Activated CD4-positive, alpha-beta T cell treated with anti-CD3 and anti-CD28 coated beads for 1 hour (primary cell): ENCODE results near the gene GMPPB.
"Not testable (repeated sequence)": the region's sequence is repeated elsewhere in the genome, so short reads cannot be mapped to it uniquely, and the experiment has no call there.

Experiments
- DNase-seq: peaks from one replicate; pipeline ENCODE4 v3.0.0-alpha.2; 2020

The GMPPB gene

GRCh38 chr3:49712631-49713317, 11.0 kb downstream of the GMPPB start:
- DNase-seq, result no peak

- no peak for DNase-seq
Observed at GRCh38 chr3:49712166-49712565, 11.6 kb downstream of the GMPPB start.

GRCh38 chr3:49711489-49711888, 12.3 kb downstream of the GMPPB start:
- no peak for DNase-seq

DNA sequence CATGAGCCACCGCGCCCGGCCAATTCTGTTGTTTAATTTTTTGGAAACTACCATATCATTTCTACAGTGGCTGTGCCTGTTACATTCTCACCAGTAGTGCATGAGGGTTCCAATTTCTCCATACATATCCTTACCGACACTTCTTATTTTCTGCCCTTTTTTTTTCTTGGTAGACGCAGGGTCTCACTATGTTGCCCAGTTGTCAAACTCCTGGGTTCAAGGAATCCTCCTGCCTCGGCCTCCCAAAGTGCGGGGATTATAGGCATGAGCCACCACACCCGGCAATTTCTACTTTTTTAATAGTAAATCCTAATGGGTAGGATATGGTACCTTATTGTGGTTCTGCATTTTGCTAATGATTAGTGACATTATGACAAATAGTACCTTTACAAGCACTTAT, 13.9 kb downstream of the GMPPB start:
- DNase-seq, result no peak

GRCh38 chr3:49707113-49707480, 16.7 kb downstream of the GMPPB start:
- DNase-seq, result no peak

- DNase-seq, result no peak
Observed at GRCh38 chr3:49706456-49707112, 17.2 kb downstream of the GMPPB start.

- no peak for DNase-seq
Observed at GRCh38 chr3:49705390-49705960, 18.3 kb downstream of the GMPPB start.

DNA sequence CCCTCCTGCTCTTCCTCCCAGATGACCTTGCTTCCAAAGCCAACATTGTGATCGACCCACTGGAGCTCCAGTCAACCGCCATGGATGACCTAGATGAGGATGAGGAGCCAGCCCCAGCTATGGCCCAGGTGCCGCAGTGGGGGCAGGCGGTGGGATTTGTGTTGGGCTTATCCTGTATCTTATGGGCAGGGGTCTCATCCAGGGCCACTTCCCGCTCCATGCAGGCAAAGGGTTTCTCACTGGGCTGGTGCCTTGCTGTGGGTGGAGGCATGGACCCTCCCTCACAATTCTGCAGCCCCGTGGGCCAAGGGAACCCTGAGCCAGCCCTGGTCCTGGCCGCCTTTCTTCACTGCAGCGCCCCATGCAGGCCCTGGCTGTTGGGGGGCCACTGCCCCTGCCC, 19.1 kb downstream of the GMPPB start:
- no peak for DNase-seq

- no peak for DNase-seq
Observed at GRCh38 chr3:49703956-49704355, 19.8 kb downstream of the GMPPB start.

DNA sequence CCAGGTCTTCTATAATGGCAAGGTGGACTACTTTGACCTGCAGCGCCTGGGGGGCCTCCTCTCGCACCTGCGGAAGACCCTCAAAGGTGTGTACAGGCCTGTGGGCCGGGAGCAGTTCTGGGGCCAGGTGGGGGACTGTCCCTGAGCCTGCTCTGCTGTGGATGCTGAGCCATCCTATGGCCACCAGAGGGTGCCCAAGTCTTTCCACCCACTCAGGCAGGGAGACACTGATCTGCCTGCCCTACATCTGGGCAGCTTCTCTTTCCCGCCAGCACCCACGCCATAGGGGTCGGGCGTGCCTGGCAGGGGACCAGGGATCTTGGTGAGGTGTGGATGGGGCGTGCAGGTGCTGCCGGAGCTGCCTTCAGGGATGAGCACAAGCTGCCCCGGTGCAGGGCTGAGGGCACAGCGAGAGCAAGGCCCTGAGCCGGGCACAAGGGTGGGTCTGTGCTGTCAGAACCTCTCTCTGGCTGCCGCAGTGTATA, 20.3 kb downstream of the GMPPB start:
- peak; percentile 53 for DNase-seq

DNA sequence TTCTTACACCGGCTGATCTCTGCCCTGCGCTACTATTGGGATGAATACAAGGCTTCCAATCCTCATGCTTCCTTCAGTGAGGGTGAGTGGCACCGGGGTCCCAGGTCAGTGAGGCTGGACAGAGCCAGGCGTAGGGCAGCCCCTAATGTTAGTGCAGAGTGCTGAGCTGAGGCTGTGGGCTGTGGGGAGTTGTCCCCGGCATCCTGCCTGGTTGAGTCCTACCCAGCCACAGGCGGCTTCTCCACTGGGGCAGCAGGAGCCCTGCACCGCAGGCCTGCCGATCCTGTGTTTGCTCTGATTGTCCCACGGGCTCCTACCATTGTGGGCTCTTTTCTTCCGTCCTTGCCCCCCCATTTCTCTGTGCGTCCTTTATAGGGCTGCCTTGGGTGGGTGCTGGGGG, 21.1 kb downstream of the GMPPB start:
- no peak for DNase-seq

- no peak for DNase-seq
Observed at GRCh38 chr3:49701388-49702077, 22.2 kb downstream of the GMPPB start.

DNA sequence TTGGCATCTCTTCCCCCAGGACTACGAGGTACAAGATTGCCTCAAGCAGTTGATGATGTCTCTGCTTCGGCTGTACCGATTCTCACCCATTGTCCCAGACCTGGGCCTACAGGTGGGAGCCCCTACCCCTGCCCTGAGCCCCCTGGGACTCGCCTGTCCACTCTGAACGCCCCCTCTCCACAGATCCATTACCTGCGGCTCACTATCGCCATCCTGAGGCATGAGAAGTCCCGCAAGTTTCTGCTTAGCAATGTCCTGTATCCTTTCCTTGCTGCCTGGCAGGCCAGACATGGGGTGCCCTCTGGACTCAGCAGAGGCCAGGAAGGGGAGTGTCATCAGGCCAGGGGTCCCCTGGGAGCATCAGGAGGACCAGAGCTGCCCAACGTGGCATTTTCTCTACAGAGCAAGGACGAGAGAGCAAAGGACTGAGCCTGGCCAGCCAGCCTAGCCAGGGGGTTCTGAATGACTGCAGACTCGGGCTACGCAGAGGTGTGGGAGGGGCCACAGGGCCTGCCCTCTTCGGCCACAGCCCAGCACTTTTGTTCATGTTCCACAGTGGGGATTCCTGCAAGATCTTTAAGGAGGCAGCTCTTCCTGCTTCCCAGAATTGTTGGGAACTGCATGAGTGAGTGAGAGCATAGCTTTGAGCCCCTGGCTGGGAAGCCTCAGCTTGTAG, 23.2 kb downstream of the GMPPB start:
- no peak for DNase-seq

DNA sequence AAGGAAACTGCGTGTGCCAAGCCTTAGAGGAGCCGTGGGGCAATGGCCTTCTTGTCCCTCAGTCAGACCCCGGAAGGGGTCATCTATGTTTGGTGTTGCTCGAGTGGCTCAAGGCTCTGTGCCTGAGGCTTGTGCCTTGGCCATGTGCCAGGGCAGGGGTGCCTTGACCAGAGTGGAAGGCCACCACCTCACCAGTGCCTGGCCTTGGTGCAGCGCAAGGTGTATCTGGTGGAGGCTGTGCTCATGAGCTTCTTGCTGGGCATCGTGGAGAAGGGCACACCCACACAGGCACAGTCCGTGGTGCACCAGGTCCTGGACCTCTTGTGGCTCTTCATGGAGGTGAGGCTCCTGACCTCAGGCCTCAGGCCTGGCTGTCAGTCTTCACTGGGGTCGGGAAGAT, 23.7 kb downstream of the GMPPB start:
- no peak for DNase-seq

GRCh38 chr3:49699281-49699979, 24.3 kb downstream of the GMPPB start:
- DNase-seq, result no peak

DNA sequence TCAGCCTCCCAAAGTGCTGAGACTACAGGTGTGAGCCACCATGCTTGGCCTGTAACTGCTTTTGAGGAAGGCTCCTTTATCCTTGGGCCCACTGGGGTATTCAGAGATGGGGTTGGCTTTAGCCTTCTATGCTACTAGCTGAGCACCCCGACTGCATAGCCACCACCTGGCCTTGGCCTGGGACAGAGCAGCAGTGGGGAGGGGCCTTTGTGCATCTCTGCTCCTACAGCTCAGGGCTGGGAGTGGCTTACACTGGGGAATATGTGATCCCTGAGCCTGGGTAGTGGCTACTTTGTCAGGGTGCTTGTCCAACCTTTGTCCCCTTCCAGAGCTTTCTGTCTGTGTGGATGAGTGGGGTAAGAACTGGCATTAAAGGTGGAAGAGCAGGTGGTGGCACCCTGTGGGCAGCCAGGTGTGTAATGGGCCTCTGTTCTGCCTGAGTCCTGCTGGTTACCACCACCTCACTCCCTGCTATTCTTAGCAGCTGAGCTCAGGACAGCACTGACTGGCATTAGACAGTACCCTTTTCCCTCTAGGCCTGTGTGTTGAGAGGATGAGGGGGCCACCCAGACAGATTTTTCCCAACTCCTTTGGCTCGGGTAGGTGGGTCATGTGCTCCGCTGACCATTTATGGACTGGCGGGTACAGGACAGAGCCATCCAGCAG, 28.3 kb downstream of the GMPPB start:
- not testable (repeated sequence) for DNase-seq

DNA sequence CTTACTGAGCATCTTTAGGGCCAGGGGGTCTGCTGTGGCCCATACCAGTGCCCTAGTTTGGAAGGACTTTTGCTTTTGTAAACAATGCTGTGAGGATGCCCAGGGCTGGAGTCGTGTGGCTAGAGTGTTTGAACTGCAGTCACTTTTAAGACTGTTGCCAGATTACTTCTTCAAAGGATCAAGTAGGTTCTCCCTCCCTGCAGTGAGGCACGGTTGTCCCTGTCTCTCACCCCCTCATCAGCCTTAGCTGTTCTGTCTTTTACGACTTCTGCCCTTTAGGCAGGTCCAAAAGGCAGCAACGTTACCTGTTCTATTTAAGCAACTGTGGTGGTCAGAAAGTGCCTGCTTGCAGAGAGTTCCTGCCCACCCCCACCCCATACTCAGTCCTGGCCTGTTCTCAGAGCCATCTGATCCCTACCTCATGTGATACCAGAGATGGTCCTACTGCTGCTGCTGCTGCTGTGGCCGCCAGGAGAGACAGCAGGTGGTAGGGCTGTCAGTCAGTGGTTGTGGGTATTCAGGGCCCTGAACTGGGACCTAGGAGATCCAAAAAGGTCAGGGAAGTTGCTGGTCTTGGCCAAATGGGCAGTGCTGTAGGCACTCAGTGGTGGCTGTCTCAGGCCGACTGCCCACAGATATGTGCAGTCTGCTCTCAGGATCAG, 29.2 kb downstream of the GMPPB start:
- not testable (repeated sequence) for DNase-seq

DNA sequence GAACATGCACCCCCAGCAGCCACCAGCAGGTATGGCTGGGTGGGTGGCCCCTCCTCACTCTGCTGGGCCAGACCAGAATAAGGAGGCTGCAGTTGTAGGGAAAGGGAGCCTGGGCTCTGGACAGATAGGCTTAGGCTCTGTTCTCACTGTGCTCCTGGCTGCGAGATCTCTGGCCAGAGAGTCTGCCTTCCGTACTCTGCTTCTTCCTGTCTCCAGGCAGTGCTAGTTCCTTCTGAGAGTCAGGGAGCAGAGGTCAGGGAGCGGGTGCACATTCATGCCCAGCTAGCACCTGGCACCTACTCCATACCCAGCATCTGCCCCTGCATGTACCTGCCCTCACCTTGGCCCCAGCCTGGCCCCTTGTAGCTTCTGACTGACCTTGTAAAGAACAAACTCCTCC, 32.3 kb downstream of the GMPPB start:
- DNase-seq, result not testable (repeated sequence)

DNA sequence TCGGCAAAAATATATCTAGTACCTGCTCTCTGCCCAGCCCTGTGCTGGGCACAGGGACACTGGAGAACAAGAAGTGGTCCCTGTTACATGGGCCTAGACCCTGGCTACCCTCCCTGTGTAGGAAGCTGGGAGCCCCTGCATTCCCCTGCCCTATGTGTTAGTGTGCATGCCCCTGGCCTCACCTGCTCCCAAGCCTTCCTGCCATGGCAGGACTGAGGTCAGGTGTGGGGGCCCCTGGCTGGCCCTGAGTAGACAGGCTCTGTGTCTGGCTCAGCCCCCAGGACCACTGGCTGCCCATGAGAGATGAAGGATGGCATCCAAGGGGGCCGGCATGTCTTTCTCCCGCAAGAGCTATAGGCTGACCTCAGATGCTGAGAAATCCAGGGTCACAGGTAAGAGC, 32.9 kb downstream of the GMPPB start:
- DNase-seq, result not testable (repeated sequence)

DNA sequence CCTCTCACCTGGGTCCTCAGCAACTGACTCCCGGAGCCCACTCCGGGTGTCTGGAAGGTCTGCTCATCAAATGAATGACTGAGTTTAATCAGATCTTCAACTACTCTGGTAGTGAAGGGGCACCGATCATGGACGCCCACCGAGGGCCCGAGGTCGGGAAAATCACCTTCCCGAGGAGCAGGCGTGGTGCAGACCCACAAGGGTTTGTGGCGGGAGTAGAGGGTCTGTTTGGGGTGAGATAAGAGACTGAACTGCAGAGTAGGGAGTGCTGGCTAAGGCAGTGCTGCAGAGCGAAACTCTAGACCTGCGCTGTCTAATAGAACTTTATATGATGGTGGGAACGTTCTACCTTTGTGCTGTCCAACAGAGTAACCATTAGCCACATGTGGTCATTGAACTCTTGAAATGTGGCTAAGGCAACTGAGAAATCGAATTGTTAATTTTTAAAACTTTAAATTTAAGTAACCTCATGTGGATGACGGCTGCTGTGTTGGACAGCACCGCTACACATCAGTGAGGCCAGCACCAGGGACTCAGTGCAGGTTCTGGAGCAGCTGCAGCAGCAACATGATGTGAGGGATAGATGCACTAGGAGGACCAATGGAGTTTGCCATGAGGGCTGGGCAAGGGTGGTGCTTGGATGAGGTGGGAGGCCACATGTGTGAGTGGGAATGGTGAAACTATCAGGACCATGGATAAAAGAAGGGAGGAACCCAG, 33.7 kb downstream of the GMPPB start:
- not testable (repeated sequence) for DNase-seq
